Measurements from ENCODE around the gene CFAP99. TPM values are rescaled to one million over a fixed set of nuclear protein-coding genes. Genes with fewer than 3 reads are reported as not detected.
"Not testable (repeated sequence)": the region's sequence is repeated elsewhere in the genome, so short reads cannot be mapped to it uniquely, and the experiment has no call there.

Gene CFAP99
- total and polyA plus RNA-seq, 8 donors: 0.41 to 2.6 (median 1.4) TPM

- no peak overlapping the region for H3K4me3 ChIP-seq
- peaks cover 0 to 5% of the 10 kb centered on the region in 2 donors for H3K9me3 ChIP-seq
- no peaks in the 10 kb centered on the region for H3K4me1 ChIP-seq
- ATAC-seq (no peak), DNase-seq (no peak)
- H3K27me3 ChIP-seq: no peaks in the 10 kb centered on the region
- no peak for TF ChIP-seq CTCF (IDR thresholded peaks at IDR 0.05)
- H3K36me3 ChIP-seq: no peaks in the 10 kb centered on the region
- intact Hi-C loops (cut with DNase I): no loop called here
- no peak overlapping the region for H3K27ac ChIP-seq
Measured at GRCh38 chr4:2373532-2373931, 45.2 kb upstream of the CFAP99 start.

DNA sequence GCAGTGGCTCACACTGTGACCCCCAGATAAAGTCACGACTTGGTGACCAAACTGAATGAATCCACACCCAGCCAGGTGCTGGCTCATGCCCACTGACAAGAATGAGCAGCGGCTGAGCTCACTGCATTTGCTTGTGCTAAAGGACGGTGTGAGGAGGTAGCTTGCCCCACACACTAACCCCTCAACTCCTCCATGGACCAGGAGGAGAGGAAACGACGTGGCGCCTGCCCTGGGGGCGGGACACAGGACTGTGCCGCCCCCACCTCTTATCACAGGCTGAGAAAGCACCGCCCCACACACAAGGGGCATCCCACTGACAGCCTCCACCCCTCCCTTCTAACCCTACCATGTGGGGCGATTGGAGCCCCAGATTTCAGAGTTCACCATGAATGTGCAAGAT, 43.3 kb upstream of the CFAP99 start:
- intact Hi-C loops (cut with DNase I): no loop called here
- Histone ChIP-seq H3K9me3 (no peaks in the 10 kb centered on the region), H3K4me1 (no peaks in the 10 kb centered on the region), H3K4me3 (no peak overlapping the region), H3K27me3 (no peaks in the 10 kb centered on the region), H3K36me3 (no peaks in the 10 kb centered on the region), H3K27ac (no peak overlapping the region)
- TF ChIP-seq CTCF (IDR thresholded peaks at IDR 0.05): no peak
- ATAC-seq (no peak), DNase-seq (no peak)

- no peak overlapping the region for H3K4me3 ChIP-seq
- H3K27me3 ChIP-seq: no peaks in the 10 kb centered on the region
- no peak overlapping the region for H3K27ac ChIP-seq
- H3K36me3 ChIP-seq: no peaks in the 10 kb centered on the region
- DNase-seq (no peak), ATAC-seq (no peak)
- intact Hi-C loops (cut with DNase I): no loop called here
- H3K9me3 ChIP-seq: peaks cover 0 to 3% of the 10 kb centered on the region in 2 donors
- H3K4me1 ChIP-seq: no peaks in the 10 kb centered on the region
- TF ChIP-seq CTCF (IDR thresholded peaks at IDR 0.05): no peak
Measured at GRCh38 chr4:2377241-2377640, 41.5 kb upstream of the CFAP99 start.

GRCh38 chr4:2378401-2378800, 40.4 kb upstream of the CFAP99 start:
- intact Hi-C loops (cut with DNase I): no loop called here
- no peak for ATAC-seq
- Histone ChIP-seq H3K4me1 (no peaks in the 10 kb centered on the region), H3K36me3 (no peaks in the 10 kb centered on the region), H3K9me3 (peaks cover 0 to 3% of the 10 kb centered on the region in 2 donors), H3K27me3 (no peaks in the 10 kb centered on the region), H3K4me3 (no peak overlapping the region), H3K27ac (no peak overlapping the region)
- DNase-seq: no peak
- no peak for TF ChIP-seq CTCF (IDR thresholded peaks at IDR 0.05)

DNA sequence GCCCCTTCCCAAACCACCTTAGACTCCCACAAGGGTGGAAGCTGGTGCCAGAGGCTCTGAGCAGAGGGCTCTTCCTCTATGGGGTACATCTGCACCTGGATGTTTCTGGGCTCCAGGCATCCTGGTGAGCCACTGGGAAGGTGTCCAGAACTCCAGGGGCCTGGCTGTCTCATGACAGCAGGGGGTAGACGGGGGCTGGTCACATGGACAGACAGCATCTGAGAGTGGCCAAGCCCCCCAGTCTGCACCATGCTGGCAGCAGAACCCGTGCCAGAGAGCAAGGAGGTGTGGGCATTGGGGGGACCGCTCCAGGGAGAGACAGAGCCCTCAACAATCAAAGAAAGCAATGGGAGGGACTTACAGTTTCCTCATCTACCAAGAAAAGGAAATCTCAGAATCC, 39.9 kb upstream of the CFAP99 start:
- H3K36me3 ChIP-seq: no peaks in the 10 kb centered on the region
- no peak overlapping the region for H3K4me3 ChIP-seq
- no peak for DNase-seq
- intact Hi-C loops (cut with DNase I): no loop called here
- H3K27me3 ChIP-seq: no peaks in the 10 kb centered on the region
- no peaks in the 10 kb centered on the region for H3K4me1 ChIP-seq
- H3K27ac ChIP-seq: no peak overlapping the region
- no peak for TF ChIP-seq CTCF (IDR thresholded peaks at IDR 0.05)
- no peak for ATAC-seq
- H3K9me3 ChIP-seq: peaks cover 0 to 3% of the 10 kb centered on the region in 2 donors

DNA sequence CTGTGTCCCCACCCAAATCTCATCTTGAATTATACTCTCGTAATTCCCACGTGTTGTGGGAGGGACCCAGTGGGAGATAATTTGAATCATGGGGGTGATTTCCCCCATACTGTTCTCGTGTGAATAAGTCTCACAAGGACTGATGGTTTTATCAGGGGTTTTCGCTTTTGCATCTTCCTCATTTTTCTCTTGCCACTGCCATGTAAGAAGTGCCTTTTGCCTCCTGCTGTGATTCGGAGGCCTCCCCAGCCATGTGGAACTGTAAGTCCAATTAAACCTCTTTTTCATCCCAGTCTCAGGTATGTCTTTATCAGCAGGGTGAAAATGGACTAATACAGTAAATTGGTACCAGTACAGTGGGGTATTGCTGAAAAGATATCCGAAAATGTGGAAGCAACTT, 38.2 kb upstream of the CFAP99 start:
- intact Hi-C loops (cut with DNase I); H3K27me3 ChIP-seq; H3K4me1 ChIP-seq; H3K36me3 ChIP-seq; H3K9me3 ChIP-seq; H3K27ac ChIP-seq; DNase-seq; H3K4me3 ChIP-seq; ATAC-seq: not testable (repeated sequence)

- H3K36me3 ChIP-seq; intact Hi-C loops (cut with DNase I); H3K4me1 ChIP-seq; H3K27me3 ChIP-seq; H3K4me3 ChIP-seq; DNase-seq; H3K9me3 ChIP-seq; H3K27ac ChIP-seq; ATAC-seq: not testable (repeated sequence)
Measured at GRCh38 chr4:2382769-2383202, 36.0 kb upstream of the CFAP99 start.

DNA sequence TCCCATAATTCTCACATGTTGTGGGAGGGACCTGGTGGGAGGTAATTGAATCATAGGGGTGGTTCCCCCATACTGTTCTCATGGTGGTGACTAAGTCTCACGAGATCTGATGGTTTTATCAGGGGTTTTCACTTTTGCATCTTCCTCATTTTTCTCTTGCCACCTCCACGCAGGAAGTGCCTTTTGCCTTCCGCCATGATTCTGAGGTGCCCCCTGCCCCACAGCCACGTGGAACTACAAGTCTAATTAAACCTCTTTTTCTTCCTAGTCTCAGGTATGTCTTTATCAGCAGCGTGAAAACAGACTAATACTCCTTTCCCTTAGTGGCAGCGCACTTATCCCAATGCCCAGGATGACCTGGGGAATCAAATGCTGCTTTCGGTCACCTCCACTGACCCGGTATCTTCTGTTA, 35.5 kb upstream of the CFAP99 start:
- DNase-seq; H3K27ac ChIP-seq; H3K27me3 ChIP-seq; intact Hi-C loops (cut with DNase I); H3K36me3 ChIP-seq; H3K4me1 ChIP-seq; H3K4me3 ChIP-seq; ATAC-seq; H3K9me3 ChIP-seq: not testable (repeated sequence)
